GM19372 (cell line): Measurements from ENCODE around the gene ARHGAP23.
"Not testable (repeated sequence)": the region's sequence is repeated elsewhere in the genome, so short reads cannot be mapped to it uniquely, and the experiment has no call there.

ENCODE experiments used
- ATAC-seq: cut with Tn5 transposase; IDR thresholded peaks from one replicate; pipeline ENCODE4 v1.9.1; 2021; ENCODE audit warnings: mild to moderate bottlenecking, low read depth, moderate library complexity; ENCODE audit not compliant: unreplicated experiment

Gene ARHGAP23

GRCh38 chr17:38484242-38485145 is 56.2 kb downstream of the ARHGAP23 start:
- not testable (repeated sequence) for ATAC-seq

- ATAC-seq, result no peak
Observed at GRCh38 chr17:38485146-38485468, 56.8 kb downstream of the ARHGAP23 start.

- ATAC-seq, result not testable (repeated sequence)
Observed at GRCh38 chr17:38485681-38486298, 57.5 kb downstream of the ARHGAP23 start.

- ATAC-seq, result not testable (repeated sequence)
Observed at GRCh38 chr17:38489774-38490173, 61.5 kb downstream of the ARHGAP23 start.

- ATAC-seq, result not testable (repeated sequence)
Observed at GRCh38 chr17:38491346-38492066, 63.2 kb downstream of the ARHGAP23 start.

GRCh38 chr17:38492067-38493040 is 64.1 kb downstream of the ARHGAP23 start:
- not testable (repeated sequence) for ATAC-seq

- ATAC-seq, result not testable (repeated sequence)
Observed at GRCh38 chr17:38494152-38494551, 65.9 kb downstream of the ARHGAP23 start.

- not testable (repeated sequence) for ATAC-seq
Observed at GRCh38 chr17:38497656-38498055, 69.4 kb downstream of the ARHGAP23 start.

- ATAC-seq, result no peak
Observed at GRCh38 chr17:38498353-38498752, 70.1 kb downstream of the ARHGAP23 start.

- ATAC-seq, result not testable (repeated sequence)
Observed at GRCh38 chr17:38499230-38499629, 71.0 kb downstream of the ARHGAP23 start.

- ATAC-seq, result not testable (repeated sequence)
Observed at GRCh38 chr17:38501718-38502117, 73.5 kb downstream of the ARHGAP23 start.

GRCh38 chr17:38503286-38503913 is 75.1 kb downstream of the ARHGAP23 start:
- not testable (repeated sequence) for ATAC-seq

- ATAC-seq, result no peak
Observed at GRCh38 chr17:38504216-38504615, 76.0 kb downstream of the ARHGAP23 start.

GRCh38 chr17:38507436-38507835 is 79.2 kb downstream of the ARHGAP23 start:
- ATAC-seq, result no peak

GRCh38 chr17:38507921-38508569 is 79.8 kb downstream of the ARHGAP23 start:
- ATAC-seq, result no peak

GRCh38 chr17:38508570-38508950 is 80.3 kb downstream of the ARHGAP23 start:
- no peak for ATAC-seq

GRCh38 chr17:38508954-38509771 is 80.9 kb downstream of the ARHGAP23 start:
- ATAC-seq, result no peak

- no peak for ATAC-seq
Observed at GRCh38 chr17:38509772-38510420, 81.6 kb downstream of the ARHGAP23 start.
